GM19395 (cell line): ENCODE results near the gene MAST1.
A peak's percentile ranks its signal among the peaks of the same experiment; 100 is the strongest.
"Not testable (repeated sequence)": the region's sequence is repeated elsewhere in the genome, so short reads cannot be mapped to it uniquely, and the experiment has no call there.

ENCODE experiments used
- ATAC-seq: cut with Tn5 transposase; IDR thresholded peaks from one replicate; pipeline ENCODE4 v1.9.1; 2021; ENCODE audit warnings: mild to moderate bottlenecking, moderate library complexity; ENCODE audit not compliant: unreplicated experiment

The MAST1 gene

GRCh38 chr19:12838182-12838885 lies at the start of gene MAST1:
Gene MAST1, plus strand, starts transcription at chr19:12838515. Its CDS starts 58 bp downstream, at chr19:12838573.
- no peak for ATAC-seq

GRCh38 chr19:12788682-12789097 lies 49.6 kb upstream of the MAST1 start:
- ATAC-seq, result no peak

GRCh38 chr19:12789098-12789903 lies 49.0 kb upstream of the MAST1 start:
- no peak for ATAC-seq

- peak; percentile 33 for ATAC-seq
Measured at GRCh38 chr19:12789904-12790619, 48.3 kb upstream of the MAST1 start.

- ATAC-seq, result no peak
Measured at GRCh38 chr19:12790628-12791344, 47.5 kb upstream of the MAST1 start.

DNA sequence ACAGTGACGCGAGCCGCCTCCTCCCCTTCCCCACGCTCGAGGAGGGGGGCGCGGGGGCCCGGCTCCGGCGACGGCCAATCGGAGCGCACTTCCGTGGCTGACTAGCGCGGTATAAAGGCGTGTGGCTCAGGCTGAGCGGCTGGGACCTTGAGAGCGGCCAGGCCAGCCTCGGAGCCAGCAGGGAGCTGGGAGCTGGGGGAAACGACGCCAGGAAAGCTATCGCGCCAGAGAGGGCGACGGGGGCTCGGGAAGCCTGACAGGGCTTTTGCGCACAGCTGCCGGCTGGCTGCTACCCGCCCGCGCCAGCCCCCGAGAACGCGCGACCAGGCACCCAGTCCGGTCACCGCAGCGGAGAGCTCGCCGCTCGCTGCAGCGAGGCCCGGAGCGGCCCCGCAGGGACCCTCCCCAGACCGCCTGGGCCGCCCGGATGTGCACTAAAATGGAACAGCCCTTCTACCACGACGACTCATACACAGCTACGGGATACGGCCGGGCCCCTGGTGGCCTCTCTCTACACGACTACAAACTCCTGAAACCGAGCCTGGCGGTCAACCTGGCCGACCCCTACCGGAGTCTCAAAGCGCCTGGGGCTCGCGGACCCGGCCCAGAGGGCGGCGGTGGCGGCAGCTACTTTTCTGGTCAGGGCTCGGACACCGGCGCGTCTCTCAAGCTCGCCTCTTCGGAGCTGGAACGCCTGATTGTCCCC lies 46.8 kb upstream of the MAST1 start, which contains the start of gene JUNB:
Gene JUNB, plus strand, starts transcription at position 142 of the 706 bp plus-strand sequence. Its CDS starts 286 bp downstream, at position 428.
- ATAC-seq, result peak; percentile 32

DNA sequence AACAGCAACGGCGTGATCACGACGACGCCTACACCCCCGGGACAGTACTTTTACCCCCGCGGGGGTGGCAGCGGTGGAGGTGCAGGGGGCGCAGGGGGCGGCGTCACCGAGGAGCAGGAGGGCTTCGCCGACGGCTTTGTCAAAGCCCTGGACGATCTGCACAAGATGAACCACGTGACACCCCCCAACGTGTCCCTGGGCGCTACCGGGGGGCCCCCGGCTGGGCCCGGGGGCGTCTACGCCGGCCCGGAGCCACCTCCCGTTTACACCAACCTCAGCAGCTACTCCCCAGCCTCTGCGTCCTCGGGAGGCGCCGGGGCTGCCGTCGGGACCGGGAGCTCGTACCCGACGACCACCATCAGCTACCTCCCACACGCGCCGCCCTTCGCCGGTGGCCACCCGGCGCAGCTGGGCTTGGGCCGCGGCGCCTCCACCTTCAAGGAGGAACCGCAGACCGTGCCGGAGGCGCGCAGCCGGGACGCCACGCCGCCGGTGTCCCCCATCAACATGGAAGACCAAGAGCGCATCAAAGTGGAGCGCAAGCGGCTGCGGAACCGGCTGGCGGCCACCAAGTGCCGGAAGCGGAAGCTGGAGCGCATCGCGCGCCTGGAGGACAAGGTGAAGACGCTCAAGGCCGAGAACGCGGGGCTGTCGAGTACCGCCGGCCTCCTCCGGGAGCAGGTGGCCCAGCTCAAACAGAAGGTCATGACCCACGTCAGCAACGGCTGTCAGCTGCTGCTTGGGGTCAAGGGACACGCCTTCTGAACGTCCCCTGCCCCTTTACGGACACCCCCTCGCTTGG lies 46.1 kb upstream of the MAST1 start:
- ATAC-seq, result no peak

GRCh38 chr19:12792853-12793289 lies 45.4 kb upstream of the MAST1 start:
- ATAC-seq, result no peak

- ATAC-seq, result no peak
Measured at GRCh38 chr19:12793290-12794195, 44.8 kb upstream of the MAST1 start.

GRCh38 chr19:12794196-12794941 lies 43.9 kb upstream of the MAST1 start:
- ATAC-seq, result no peak

GRCh38 chr19:12794971-12795381 lies 43.3 kb upstream of the MAST1 start:
- no peak for ATAC-seq

DNA sequence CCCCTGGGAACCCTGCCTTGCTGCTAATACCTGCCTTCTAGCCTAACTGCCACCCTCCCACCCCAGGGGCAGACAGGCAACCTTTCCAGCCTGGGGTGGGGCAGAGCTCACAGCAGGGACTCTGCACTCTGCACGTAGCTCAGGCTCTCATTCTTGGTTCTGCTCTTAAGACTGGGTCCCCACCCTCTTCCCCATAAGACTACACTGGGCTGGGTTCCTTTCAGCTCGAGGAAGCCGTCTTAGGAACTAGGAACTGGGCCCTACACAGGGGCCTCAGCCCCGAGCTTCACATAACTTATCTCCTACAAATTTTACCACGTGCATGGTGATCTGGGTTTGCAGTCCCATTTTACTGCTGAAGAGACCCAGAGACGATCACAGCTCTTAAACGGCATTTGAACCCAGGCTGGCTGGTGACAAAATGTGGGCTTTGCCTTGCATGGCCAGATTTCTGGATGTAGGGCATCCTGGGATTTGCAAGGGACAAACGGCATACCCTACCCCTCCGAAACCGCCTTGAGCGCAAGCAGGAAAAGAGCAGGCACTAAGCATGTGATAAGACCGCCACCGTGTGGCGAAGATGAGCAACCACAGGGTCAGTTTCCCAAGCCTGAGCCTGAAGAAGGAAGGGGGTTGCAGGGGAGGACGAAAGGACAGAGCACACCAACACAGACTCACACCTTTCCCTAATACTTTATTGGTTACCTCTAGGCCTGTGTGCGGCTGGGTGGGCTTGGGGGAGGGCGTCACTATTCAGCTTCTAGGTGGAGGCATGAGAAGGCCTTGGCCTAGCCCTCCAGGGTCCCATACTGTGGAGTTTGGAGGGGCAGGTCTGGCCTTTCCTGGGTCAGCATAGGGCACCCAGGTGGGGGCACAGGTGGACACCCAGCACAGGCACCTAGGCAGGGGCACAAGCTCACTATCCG lies 41.9 kb upstream of the MAST1 start:
- ATAC-seq, result no peak

DNA sequence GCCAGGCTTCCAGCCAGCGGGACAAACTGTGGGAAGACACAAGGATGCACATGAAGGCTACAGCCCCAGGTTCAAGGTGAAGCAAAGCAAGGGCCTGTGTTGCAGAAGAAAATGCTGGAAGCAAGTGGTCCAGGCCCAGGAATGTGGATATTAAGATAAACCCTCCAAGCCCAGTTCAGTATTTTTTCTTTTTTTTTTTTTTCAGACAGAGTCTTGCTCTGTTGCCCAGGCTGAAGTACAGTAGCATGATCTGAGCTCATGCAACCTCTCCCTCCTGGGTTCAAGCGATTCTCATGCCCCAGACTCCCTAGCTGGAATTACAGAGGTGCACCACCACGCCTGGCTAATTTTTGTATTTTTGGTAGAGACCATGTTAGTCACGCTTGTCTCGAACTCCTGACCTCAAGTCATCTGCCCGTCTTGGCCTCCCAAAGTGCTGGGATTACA lies 41.2 kb upstream of the MAST1 start:
- ATAC-seq, result no peak

- ATAC-seq, result not testable (repeated sequence)
Measured at GRCh38 chr19:12797607-12798006, 40.7 kb upstream of the MAST1 start.

- ATAC-seq, result no peak
Measured at GRCh38 chr19:12799742-12800465, 38.4 kb upstream of the MAST1 start.

DNA sequence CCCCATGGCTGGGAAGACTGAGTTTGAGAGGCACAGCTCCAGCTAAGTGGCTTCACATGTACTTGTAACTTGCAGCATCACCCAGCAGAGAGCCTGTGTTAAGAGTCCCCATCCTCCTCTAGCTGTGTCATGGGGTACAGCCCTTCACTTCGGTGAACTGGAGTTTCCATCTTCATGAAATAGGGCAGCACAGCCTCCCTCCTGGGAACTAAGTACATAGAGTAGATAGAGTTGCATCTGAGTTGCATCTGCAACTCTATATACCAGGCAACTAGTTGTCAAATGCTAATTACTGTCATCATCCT lies 37.9 kb upstream of the MAST1 start:
- no peak for ATAC-seq
